Spleen (tissue), 11 donors: ENCODE results near the gene RASSF10. TPM values are rescaled to one million over a fixed set of nuclear protein-coding genes. Genes with fewer than 3 reads are reported as not detected.
"Not testable (repeated sequence)": the region's sequence is repeated elsewhere in the genome, so short reads cannot be mapped to it uniquely, and the experiment has no call there.

Experiments used
- DNase-seq: peaks from one replicate; pipeline ENCODE4 v3.0.0-alpha.2; 2020
- H3K27ac ChIP-seq, 8 donors: fragments of 200-600 bp; sonication (generic) in 7 of 8; 1 replicate in 4 of 8; 2 replicates in 4 of 8; pipeline versions ENCODE4 v1.5.0 to v1.8.0; 2016 to 2021; ENCODE audit warnings: inconsistent platforms in 4 of 8, mild to moderate bottlenecking in 4 of 8, moderate library complexity in 1 of 8
- H3K27me3 ChIP-seq, 7 donors: fragments of 200-600 bp; sonication (generic) in 6 of 7; replicated peaks in 1 of 7; 1 replicate in 4 of 7; 2 replicates in 3 of 7; pipeline versions ENCODE4 v1.5.0 to v1.8.0; 2016 to 2021; ENCODE audit warnings: inconsistent platforms in 3 of 7, mild to moderate bottlenecking in 1 of 7
- H3K36me3 ChIP-seq, 6 donors: fragments of 200-600 bp; sonication (generic) in 5 of 6; 1 replicate in 4 of 6; 2 replicates in 2 of 6; pipeline versions ENCODE4 v1.5.0 to v1.8.0; 2016 to 2021; ENCODE audit warnings: inconsistent platforms in 2 of 6
- H3K4me1 ChIP-seq, 6 donors: fragments of 200-600 bp; sonication (generic) in 5 of 6; 1 replicate in 3 of 6; 2 replicates in 3 of 6; pipeline versions ENCODE4 v1.5.0 to v1.8.0; 2016 to 2021; ENCODE audit warnings: inconsistent platforms in 3 of 6
- H3K4me3 ChIP-seq, 8 donors: fragments of 200-600 bp; sonication (generic) in 7 of 8; 1 replicate in 4 of 8; 2 replicates in 4 of 8; pipeline versions ENCODE4 v1.5.0 to v1.8.0; 2016 to 2021; ENCODE audit warnings: inconsistent platforms in 4 of 8, mild to moderate bottlenecking in 4 of 8, moderate library complexity in 2 of 8
- H3K9me3 ChIP-seq, 8 donors: fragments of 200-600 bp; sonication (generic) in 7 of 8; 1 replicate in 4 of 8; 2 replicates in 4 of 8; pipeline versions ENCODE4 v1.5.0 to v1.8.0; 2016 to 2021; ENCODE audit warnings: inconsistent platforms in 4 of 8
- POLR2A ChIP-seq, 3 donors: fragments of 450-650 bp; IDR thresholded peaks; one replicate each; pipeline ENCODE4 v1.5.1; 2017; ENCODE audit warnings: antibody characterized with exemption in 3 of 3, mild to moderate bottlenecking in 1 of 3
- POLR2AphosphoS5 ChIP-seq, 3 donors: sonication (generic); formaldehyde crosslinking; IDR thresholded peaks; one replicate each; pipeline ENCODE4 v1.5.1; 2017; ENCODE audit warnings: antibody characterized with exemption in 3 of 3
- WGBS, 5 donors: extraction: QIAGEN DNeasy Blood & Tissue Kit in 3 of 5; methylation state at CpG; one replicate each; pipeline versions ENCODE4 v1.1.5 to v1.1.7; 2013 to 2018; 5-methylcytosine and 5-hydroxymethylcytosine counted together
- intact Hi-C: fragments of 100-400 bp; cut with DNase I; formaldehyde crosslinking; loops from one replicate; pipeline ENCODE4 v1.15.0; 2023; ENCODE audit warnings: low total_unique reads
- polyA plus RNA-seq, 3 donors: library from polyadenylated mRNA; stranded (reverse); fragments of 200-250 nt; gene quantifications; one replicate each; pipeline ENCODE4 v1.2.1, GENCODE V29; 2013
- total RNA-seq, 7 donors: library from RNA; depleted of rRNA in 3 of 7; stranded (reverse); fragments of >200 nt in 3 of 7; fragmentation: NEBNext Ultra II Directional in 4 of 7; extraction: Animal tissue kit (Norgen Biotek cat#: 25700) in 4 of 7; gene quantifications; one replicate each; pipeline versions ENCODE4 v1.1.0 to v1.2.1, GENCODE V29; 2016 to 2021
- TF ChIP-seq, protein P1 (sequence below), 11 experiments: fragments of 200-600 bp in 7 of 11; fragments of 450-650 bp in 4 of 11; sonication (generic) in 4 of 11; IDR thresholded peaks in 8 of 11; conservative IDR thresholded peaks in 3 of 11; 1 replicate in 7 of 11; 2 replicates in 4 of 11; pipeline versions ENCODE4 v1.4.0 to v1.8.0; 2016 to 2021; ENCODE audit warnings: antibody characterized with exemption in 11 of 11, inconsistent platforms in 4 of 11, mild to moderate bottlenecking in 1 of 11
- donor health status: healthy with polysubstance abuse.
- donor health status: DM: no; HTN: no; CAD: no; lungs with moderate emphysema.
- donor health status: DM: no; HTN: no; CAD: no.
- donor health status: Bipolar disorder and iron deficiency.
- donor health status: healthy.
- donor health status: DM: no; HTN: no; CAD: no.
- donor health status: DM: yes; HTN: yes; CAD: no.

Gene RASSF10
- total and polyA plus RNA-seq, 10 donors, result not detected

DNA sequence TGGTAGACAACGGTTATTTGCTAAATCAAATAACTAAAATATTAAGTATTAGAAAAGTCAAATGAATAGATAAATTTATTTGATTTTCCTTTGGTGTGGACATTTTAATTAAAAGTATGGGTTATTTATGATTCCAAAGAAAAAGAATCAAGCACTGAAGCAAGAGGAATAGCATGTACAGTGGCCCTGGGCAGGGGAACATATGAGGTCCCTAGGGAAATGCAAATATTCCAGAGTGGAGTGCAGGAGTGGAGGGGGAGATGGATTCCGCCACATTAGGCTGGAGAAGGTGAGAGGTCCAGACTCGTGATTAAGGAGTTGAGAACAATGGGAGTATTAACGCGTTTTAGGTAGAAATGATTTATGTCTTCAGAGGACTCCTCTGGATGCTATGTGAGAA, 30.0 kb downstream of the RASSF10 start:
- WGBS, 5 donors, result 86 to 95% (median 88%) methylated on average over 5 of the region's 5 CpGs
- no peaks in the 10 kb centered on the region for H3K9me3 ChIP-seq
- H3K4me3 ChIP-seq, result no peak overlapping the region
- no peak overlapping the region for H3K27ac ChIP-seq
- intact Hi-C loops, result no loop called here
- no peaks in the 10 kb centered on the region for H3K36me3 ChIP-seq
- no peak for DNase-seq
- no peaks in the 10 kb centered on the region for H3K4me1 ChIP-seq
- H3K27me3 ChIP-seq, result peaks cover 0 to 45% (median 0%) of the 10 kb centered on the region in 7 donors
- TF ChIP-seq POLR2AphosphoS5 (IDR thresholded peaks at IDR 0.05), result no peak

- Histone ChIP-seq H3K36me3 (no peaks in the 10 kb centered on the region), H3K4me3 (no peak overlapping the region), H3K4me1 (no peaks in the 10 kb centered on the region), H3K27me3 (peaks cover 0 to 30% (median 0%) of the 10 kb centered on the region in 7 donors), H3K27ac (no peak overlapping the region), H3K9me3 (no peaks in the 10 kb centered on the region)
- TF ChIP-seq, protein P1, sequence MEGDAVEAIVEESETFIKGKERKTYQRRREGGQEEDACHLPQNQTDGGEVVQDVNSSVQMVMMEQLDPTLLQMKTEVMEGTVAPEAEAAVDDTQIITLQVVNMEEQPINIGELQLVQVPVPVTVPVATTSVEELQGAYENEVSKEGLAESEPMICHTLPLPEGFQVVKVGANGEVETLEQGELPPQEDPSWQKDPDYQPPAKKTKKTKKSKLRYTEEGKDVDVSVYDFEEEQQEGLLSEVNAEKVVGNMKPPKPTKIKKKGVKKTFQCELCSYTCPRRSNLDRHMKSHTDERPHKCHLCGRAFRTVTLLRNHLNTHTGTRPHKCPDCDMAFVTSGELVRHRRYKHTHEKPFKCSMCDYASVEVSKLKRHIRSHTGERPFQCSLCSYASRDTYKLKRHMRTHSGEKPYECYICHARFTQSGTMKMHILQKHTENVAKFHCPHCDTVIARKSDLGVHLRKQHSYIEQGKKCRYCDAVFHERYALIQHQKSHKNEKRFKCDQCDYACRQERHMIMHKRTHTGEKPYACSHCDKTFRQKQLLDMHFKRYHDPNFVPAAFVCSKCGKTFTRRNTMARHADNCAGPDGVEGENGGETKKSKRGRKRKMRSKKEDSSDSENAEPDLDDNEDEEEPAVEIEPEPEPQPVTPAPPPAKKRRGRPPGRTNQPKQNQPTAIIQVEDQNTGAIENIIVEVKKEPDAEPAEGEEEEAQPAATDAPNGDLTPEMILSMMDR (IDR thresholded peaks at IDR 0.05 in 8 of 11, conservative IDR thresholded peaks at IDR 0.05 in 3 of 11), result no peak
- TF ChIP-seq POLR2AphosphoS5 (IDR thresholded peaks at IDR 0.05) (no peak), POLR2A (IDR thresholded peaks at IDR 0.05) (no peak)
- intact Hi-C loops, result no loop called here
- DNase-seq, result no peak
- WGBS, 5 donors, result 46 to 56% (median 51%) methylated on average over 4 of the region's 4 CpGs
These were observed 31.9 kb downstream of the RASSF10 start for GRCh38 chr11:13040969-13041561.

- H3K36me3 ChIP-seq, result no peaks in the 10 kb centered on the region
- intact Hi-C loops, result no loop called here
- no peak overlapping the region for H3K4me3 ChIP-seq
- WGBS, 5 donors, result 87 to 90% (median 88%) methylated on average over 5 of the region's 5 CpGs
- H3K9me3 ChIP-seq, result no peaks in the 10 kb centered on the region
- H3K4me1 ChIP-seq, result no peaks in the 10 kb centered on the region
- H3K27ac ChIP-seq, result no peak overlapping the region
- DNase-seq, result no peak
- TF ChIP-seq, protein P1 (IDR thresholded peaks at IDR 0.05 in 8 of 11, conservative IDR thresholded peaks at IDR 0.05 in 3 of 11), result no peak
- TF ChIP-seq POLR2AphosphoS5 (IDR thresholded peaks at IDR 0.05), result no peak
- TF ChIP-seq POLR2A (IDR thresholded peaks at IDR 0.05), result no peak
- peaks cover 0 to 16% (median 0%) of the 10 kb centered on the region in 7 donors for H3K27me3 ChIP-seq
These were observed 33.8 kb downstream of the RASSF10 start for GRCh38 chr11:13042873-13043342.

DNA sequence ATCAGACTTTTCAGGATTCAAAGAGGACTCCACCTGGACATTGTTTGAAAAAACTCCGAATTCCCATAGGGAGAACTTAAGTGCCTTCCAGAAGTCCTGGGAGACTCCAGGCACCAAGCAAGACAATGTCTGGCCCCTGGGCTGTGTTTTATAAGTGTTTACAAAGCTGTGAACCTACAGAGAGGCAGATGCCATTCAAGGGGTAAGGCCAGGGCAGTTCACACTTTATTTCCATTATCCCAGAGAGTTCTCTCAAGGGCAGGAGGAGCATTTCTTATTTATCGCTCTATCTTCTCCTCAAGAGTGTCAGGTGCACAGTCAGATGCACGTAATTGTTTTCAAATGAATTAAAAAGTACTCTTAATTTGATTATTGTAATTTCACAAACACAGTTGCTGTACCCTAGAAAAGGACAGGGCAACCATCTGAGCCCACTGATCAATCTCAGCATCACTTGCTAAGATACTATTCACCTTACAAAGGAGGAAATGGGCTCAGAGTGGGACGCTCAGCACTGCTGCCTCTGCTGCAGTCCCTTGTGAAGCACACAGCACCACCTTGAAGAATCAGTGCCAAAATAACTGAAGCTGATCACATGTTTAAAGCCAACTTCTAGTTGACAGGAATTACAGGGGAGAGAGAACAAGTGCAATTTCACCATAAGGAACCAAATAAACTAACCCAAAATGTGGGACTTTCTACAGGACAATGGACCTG, 35.0 kb downstream of the RASSF10 start:
- no peaks in the 10 kb centered on the region for H3K9me3 ChIP-seq
- intact Hi-C loops, result no loop called here
- TF ChIP-seq POLR2A (IDR thresholded peaks at IDR 0.05), result no peak
- DNase-seq, result no peak
- H3K36me3 ChIP-seq, result no peaks in the 10 kb centered on the region
- no peak overlapping the region for H3K4me3 ChIP-seq
- H3K27ac ChIP-seq, result no peak overlapping the region
- WGBS, 5 donors, result 81 to 87% (median 84%) methylated on average over 4 of the region's 4 CpGs
- no peaks in the 10 kb centered on the region for H3K4me1 ChIP-seq
- H3K27me3 ChIP-seq, result peaks cover 0 to 21% (median 0%) of the 10 kb centered on the region in 7 donors

GRCh38 chr11:13045089-13045488, 36.0 kb downstream of the RASSF10 start:
- H3K9me3 ChIP-seq, H3K27ac ChIP-seq, intact Hi-C loops, DNase-seq, H3K4me1 ChIP-seq, H3K36me3 ChIP-seq, H3K4me3 ChIP-seq: not testable (repeated sequence)
- WGBS, 5 donors, result 83 to 89% (median 86%) methylated on average over 8 of the region's 8 CpGs
- peaks cover 0 to 25% (median 0%) of the 10 kb centered on the region in 7 donors for H3K27me3 ChIP-seq
